ENCODE measurements around the gene SNAPC4. TPM values are rescaled to one million over a fixed set of nuclear protein-coding genes. Genes with fewer than 3 reads are reported as not detected.

Gene SNAPC4
- total and polyA plus RNA-seq, 9 of the 15 experiments (the other 6 are each of a cell fraction or from before 2014, with no cell fraction given) = 0.21 to 21.8 (median 8.8) TPM

- TF ChIP-seq DACH1 (IDR thresholded peaks at IDR 0.05; ENCODE audit: partially characterized antibody) (no peak), TARDBP (IDR thresholded peaks at IDR 0.05) (no peak), ZC3H8 (IDR thresholded peaks at IDR 0.05) (no peak), EHMT2 (IDR thresholded peaks at IDR 0.05) (no peak), STAT5A (IDR thresholded peaks at IDR 0.05; ENCODE audit: borderline replicate concordance, low read length) (no peak), SRSF1 (IDR thresholded peaks at IDR 0.05; ENCODE audit: low read depth, low read length) (no peak), THRAP3 (IDR thresholded peaks at IDR 0.05; ENCODE audit: borderline replicate concordance) (no peak), PPARD (CRISPR knock-in tag; IDR thresholded peaks at IDR 0.05) (no peak)
Measured at GRCh38 chr9:136416427-136416826, 16.5 kb upstream of the SNAPC4 start (continued).

GRCh38 chr9:136412962-136413361 lies 13.0 kb upstream of the SNAPC4 start:
- H3K36me3 ChIP-seq (ENCODE audit: control insufficient read depth, insufficient read depth, low read length) = peaks cover 74% of the 10 kb centered on the region
- whole genome bisulfite sequencing (ENCODE audit: insufficient coverage, low coverage, missing lambda C conversion rate) = 85% methylated on average over 9 of the region's 9 CpGs
- BruUV-seq (replicated peaks) = no TSS peak
- H3K79me2 ChIP-seq (ENCODE audit: control insufficient read depth, insufficient read depth, low read length) = peaks cover 64% of the 10 kb centered on the region
- H3K9me1 ChIP-seq (ENCODE audit: control insufficient read depth, insufficient read depth, low read length) = no peaks in the 10 kb centered on the region
- no peaks in the 10 kb centered on the region; the same call in 1 of the 2 replicates for H3K9me3 ChIP-seq (replicated peaks; ENCODE audit: control insufficient read depth, insufficient read depth, low read depth, low read length)
- peaks cover 16 to 28% of the 10 kb centered on the region in 2 experiments; a peak in 4 of 5 replicates for H3K4me1 ChIP-seq (replicated peaks in 1 of 2; ENCODE audit: control insufficient read depth in 2 of 2, insufficient read depth in 2 of 2, low read length in 2 of 2)
- no peaks in the 10 kb centered on the region; the same call in none of the 2 replicates for H4K20me1 ChIP-seq (replicated peaks; ENCODE audit: control insufficient read depth, insufficient read depth, low read length)
- ChIA-PET CTCF (ENCODE audit: low intra/inter-chr PET ratio) (no interaction called here), POLR2A (interaction anchor here (1.5 to 2.6 kb wide), 2 partner anchors 11 to 47 kb away, joined by 3 to 15 read pairs; no protein-coding TSS in a partner anchor)
- ATAC-seq (no peak), DNase-seq (ENCODE audit: extremely low read depth in 1 of 4, low spot score in 3 of 4) (peak in 1 of 4 experiments; percentile 40), FAIRE-seq (no peak)
- peak overlapping the region in 1 of 2 experiments; percentile 38; a peak in 2 of 4 replicates for H3K9ac ChIP-seq (ENCODE audit: insufficient read depth in 1 of 2, low read depth in 2 of 2, low read length in 2 of 2)
- H3K27ac ChIP-seq (ENCODE audit: extremely low read depth, low read depth, low read length) = no peak overlapping the region
- H3K4me2 ChIP-seq (ENCODE audit: insufficient read depth, low read length) = no peak overlapping the region
- TF ChIP-seq PCBP2 (IDR thresholded peaks at IDR 0.05; ENCODE audit: low read depth, low read length, poor library complexity, severe bottlenecking) (no peak), NFIX (CRISPR knock-in tag; IDR thresholded peaks at IDR 0.05; ENCODE audit: low read depth) (peak; percentile 45), CLOCK (CRISPR knock-in tag; IDR thresholded peaks at IDR 0.05; ENCODE audit: borderline replicate concordance) (no peak), NFIC (IDR thresholded peaks at IDR 0.05) (peak; percentile 90), ZBTB49 (CRISPR knock-in tag; IDR thresholded peaks at IDR 0.05; ENCODE audit: borderline replicate concordance) (no peak), WHSC1 (IDR thresholded peaks at IDR 0.05; ENCODE audit: low read length) (no peak)
- H3K27me3 ChIP-seq (ENCODE audit: control insufficient read depth in 2 of 2, insufficient read depth in 2 of 2, low read length in 2 of 2) = no peaks in the 10 kb centered on the region
- no peak overlapping the region for H3K4me3 ChIP-seq
- in situ Hi-C loops (cut with MboI) (no loop called here), intact Hi-C loops (cut with micrococcal nuclease) (no loop called here)
- no peak overlapping the region for H2AFZ ChIP-seq (ENCODE audit: low read depth, low read length)
